Myocyte (in vitro differentiated cells): ENCODE measurements around the gene RIC8B. TPM values are rescaled to one million over a fixed set of nuclear protein-coding genes. Genes with fewer than 3 reads are reported as not detected.
"Not testable (repeated sequence)": the region's sequence is repeated elsewhere in the genome, so short reads cannot be mapped to it uniquely, and the experiment has no call there.

Source experiments
- DNase-seq: peaks from one replicate; pipeline ENCODE4 v3.0.0-alpha.2; 2012; ENCODE audit warnings: low read depth
- total RNA-seq: library from RNA; depleted of rRNA; stranded (reverse); fragments of >200 nt; gene quantifications from 2 replicates; pipeline ENCODE4 v1.2.3, GENCODE V29; 2014

The RIC8B gene
- total RNA-seq, 1 donor from 2014 or later: 7.6 TPM

GRCh38 chr12:106901276-106901675 is 126.8 kb downstream of the RIC8B start:
- DNase-seq: no peak

- DNase-seq: no peak
These were observed 127.6 kb downstream of the RIC8B start for GRCh38 chr12:106902053-106902452.

- peak; percentile 64 for DNase-seq
These were observed 128.9 kb downstream of the RIC8B start for GRCh38 chr12:106903241-106903945.

- no peak for DNase-seq
These were observed 132.2 kb downstream of the RIC8B start for GRCh38 chr12:106906715-106907114.

GRCh38 chr12:106907411-106907810 is 132.9 kb downstream of the RIC8B start:
- DNase-seq: no peak

GRCh38 chr12:106907846-106908245 is 133.4 kb downstream of the RIC8B start:
- DNase-seq: no peak

GRCh38 chr12:106908561-106908960 is 134.1 kb downstream of the RIC8B start:
- DNase-seq: no peak

GRCh38 chr12:106910202-106910601 is 135.7 kb downstream of the RIC8B start:
- no peak for DNase-seq

- DNase-seq: no peak
These were observed 137.1 kb downstream of the RIC8B start for GRCh38 chr12:106911581-106911980.

GRCh38 chr12:106913456-106913855 is 139.0 kb downstream of the RIC8B start:
- DNase-seq: no peak

GRCh38 chr12:106914796-106915634 is 140.5 kb downstream of the RIC8B start:
- peak; percentile 34 for DNase-seq

GRCh38 chr12:106915635-106916026 is 141.1 kb downstream of the RIC8B start:
- no peak for DNase-seq

- no peak for DNase-seq
These were observed 143.0 kb downstream of the RIC8B start for GRCh38 chr12:106917503-106917902.

- peak; percentile 17 for DNase-seq
These were observed 144.3 kb downstream of the RIC8B start for GRCh38 chr12:106918746-106919145.

GRCh38 chr12:106919910-106920544 is 145.5 kb downstream of the RIC8B start:
- DNase-seq: peak; percentile 65

- peak; percentile 60 for DNase-seq
These were observed 147.5 kb downstream of the RIC8B start for GRCh38 chr12:106921976-106922375.

- DNase-seq: not testable (repeated sequence)
These were observed 149.1 kb downstream of the RIC8B start for GRCh38 chr12:106923594-106923993.

- DNase-seq: no peak
These were observed 149.9 kb downstream of the RIC8B start for GRCh38 chr12:106924268-106924861.

GRCh38 chr12:106926657-106927056 is 152.2 kb downstream of the RIC8B start:
- DNase-seq: no peak

- no peak for DNase-seq
These were observed 159.8 kb downstream of the RIC8B start for GRCh38 chr12:106934277-106934676.
